HepG2 (cell line): ENCODE measurements around the gene ARFIP2. TPM values are rescaled to one million over a fixed set of nuclear protein-coding genes. Genes with fewer than 3 reads are reported as not detected.

Experiments
- AHR ChIP-seq: IDR thresholded peaks from 2 replicates; pipeline ENCODE4 v1.6.1; 2018; ENCODE audit warnings: missing genetic modification reagents, missing compliant biosample characterization
- BCL6 ChIP-seq: IDR thresholded peaks from 2 replicates; pipeline ENCODE4 v1.6.1; 2016; ENCODE audit warnings: missing genetic modification reagents, missing compliant biosample characterization
- CBX2 ChIP-seq, 2 experiments: fragments of 200-600 bp in 1 of 2; sonication (generic); formaldehyde crosslinking in 1 of 2; IDR thresholded peaks; 2 replicates each; pipeline versions ENCODE4 v1.7.0 to v1.8.1; 2018 to 2022; ENCODE audit warnings: low read depth in 2 of 2, low read length in 1 of 2, mild to moderate bottlenecking in 1 of 2, missing genetic modification reagents in 1 of 2
- GABPB1 ChIP-seq: IDR thresholded peaks from 2 replicates; pipeline ENCODE4 v1.6.1; 2016; ENCODE audit warnings: mild to moderate bottlenecking, missing genetic modification reagents, moderate library complexity, missing compliant biosample characterization
- HNF4A ChIP-seq: sonication (generic); formaldehyde crosslinking; IDR thresholded peaks from 2 replicates; pipeline ENCODE4 v1.4.0; 2020; ENCODE audit warnings: missing genetic modification reagents
- HOXA3 ChIP-seq: sonication (generic); formaldehyde crosslinking; IDR thresholded peaks from 2 replicates; pipeline ENCODE4 v1.5.0; 2020; ENCODE audit warnings: missing genetic modification reagents
- JUND ChIP-seq: sonication (generic); formaldehyde crosslinking; IDR thresholded peaks from 2 replicates; pipeline ENCODE4 v1.8.0; 2022; ENCODE audit warnings: mild to moderate bottlenecking, missing genetic modification reagents
- KDM6A ChIP-seq: IDR thresholded peaks from 2 replicates; pipeline ENCODE4 v1.6.1; 2016; ENCODE audit warnings: low read depth
- LCORL ChIP-seq, 2 experiments: fragments of 450-650 bp in 1 of 2; sonication (generic) in 1 of 2; formaldehyde crosslinking in 1 of 2; IDR thresholded peaks; 2 replicates each; pipeline versions ENCODE4 v1.5.0 to v1.6.1; 2017 to 2020; ENCODE audit warnings: antibody characterized with exemption in 1 of 2, missing genetic modification reagents in 1 of 2
- MXI1 ChIP-seq: IDR thresholded peaks from 3 replicates; pipeline ENCODE4 v1.6.1; 2012; ENCODE audit warnings: low read depth, low read length, inconsistent platforms, borderline replicate concordance
- POGZ ChIP-seq: sonication (generic); formaldehyde crosslinking; IDR thresholded peaks from 2 replicates; pipeline ENCODE4 v1.4.0; 2020; ENCODE audit warnings: mild to moderate bottlenecking, missing genetic modification reagents
- RAD21 ChIP-seq: fragments of 450-650 bp; formaldehyde crosslinking; IDR thresholded peaks from 2 replicates; pipeline ENCODE4 v1.5.0; 2020; ENCODE audit warnings: mild to moderate bottlenecking
- SKI ChIP-seq: fragments of 450-650 bp; IDR thresholded peaks from one replicate; pipeline ENCODE4 v1.6.1; 2018; ENCODE audit warnings: mild to moderate bottlenecking; ENCODE audit not compliant: partially characterized antibody
- SMC3 ChIP-seq: IDR thresholded peaks from 2 replicates; pipeline ENCODE4 v1.6.1; 2011; ENCODE audit warnings: low read length, improper control_type of control experiment
- SNRNP70 ChIP-seq: fragments of 200-400 bp; formaldehyde crosslinking; IDR thresholded peaks from 2 replicates; pipeline ENCODE4 v1.6.1; 2017; ENCODE audit warnings: mild to moderate bottlenecking, low read depth, low read length, moderate library complexity
- ZKSCAN5 ChIP-seq: sonication (generic); formaldehyde crosslinking; IDR thresholded peaks from 2 replicates; pipeline ENCODE4 v1.5.1; 2020; ENCODE audit warnings: mild to moderate bottlenecking, missing genetic modification reagents
- ZNF251 ChIP-seq: sonication (generic); formaldehyde crosslinking; IDR thresholded peaks from 2 replicates; pipeline ENCODE4 v1.9.0; 2021; ENCODE audit warnings: mild to moderate bottlenecking, missing genetic modification reagents
- ZNF274 ChIP-seq: sonication (generic); formaldehyde crosslinking; IDR thresholded peaks from 2 replicates; pipeline ENCODE4 v1.5.1; 2020; ENCODE audit warnings: mild to moderate bottlenecking, missing genetic modification reagents
- ZNF354B ChIP-seq: sonication (generic); formaldehyde crosslinking; IDR thresholded peaks from 2 replicates; pipeline ENCODE4 v1.8.0; 2022; ENCODE audit warnings: mild to moderate bottlenecking, missing genetic modification reagents
- polyA plus RNA-seq, 8 experiments: library from polyadenylated mRNA; depleted of rRNA in 3 of 8; stranded (reverse) in 7 of 8; unstranded in 1 of 8; fragments of >200 nt; fragmentation: Illumina TruSeq in 4 of 8; extraction: Trizol in 4 of 8; gene quantifications; 2 replicates each; pipeline versions ENCODE4 v1.2.1 to v1.2.3, GENCODE V29; 2011 to 2016; ENCODE audit warnings: low read depth in 4 of 8, missing spikeins in 1 of 8, mixed read lengths in 1 of 8; ENCODE audit not compliant: insufficient read depth in 1 of 8
- total RNA-seq, 5 experiments: library from RNA; depleted of rRNA; stranded (reverse); fragments of >200 nt; fragmentation: Illumina TruSeq; extraction: Trizol; gene quantifications; 2 replicates each; pipeline ENCODE4 v1.2.3, GENCODE V29; 2016; ENCODE audit warnings: low read depth in 1 of 5
- TF ChIP-seq, protein P1 (sequence below): sonication (generic); formaldehyde crosslinking; IDR thresholded peaks from 2 replicates; pipeline ENCODE4 v1.5.0; 2020; ENCODE audit warnings: missing genetic modification reagents
- TF ChIP-seq, protein P2 (sequence below): sonication (generic); formaldehyde crosslinking; IDR thresholded peaks from 2 replicates; pipeline ENCODE4 v1.4.0; 2020; ENCODE audit warnings: missing genetic modification reagents
- TF ChIP-seq, protein P3 (sequence below): sonication (generic); formaldehyde crosslinking; IDR thresholded peaks from 2 replicates; pipeline ENCODE4 v1.4.0; 2020; ENCODE audit warnings: missing genetic modification reagents, borderline replicate concordance

ARFIP2 gene
- total and polyA plus RNA-seq, 2 of the 13 experiments (the other 11 are each of a cell fraction or from before 2014, with no cell fraction given): 56.6 to 60.2 TPM

DNA sequence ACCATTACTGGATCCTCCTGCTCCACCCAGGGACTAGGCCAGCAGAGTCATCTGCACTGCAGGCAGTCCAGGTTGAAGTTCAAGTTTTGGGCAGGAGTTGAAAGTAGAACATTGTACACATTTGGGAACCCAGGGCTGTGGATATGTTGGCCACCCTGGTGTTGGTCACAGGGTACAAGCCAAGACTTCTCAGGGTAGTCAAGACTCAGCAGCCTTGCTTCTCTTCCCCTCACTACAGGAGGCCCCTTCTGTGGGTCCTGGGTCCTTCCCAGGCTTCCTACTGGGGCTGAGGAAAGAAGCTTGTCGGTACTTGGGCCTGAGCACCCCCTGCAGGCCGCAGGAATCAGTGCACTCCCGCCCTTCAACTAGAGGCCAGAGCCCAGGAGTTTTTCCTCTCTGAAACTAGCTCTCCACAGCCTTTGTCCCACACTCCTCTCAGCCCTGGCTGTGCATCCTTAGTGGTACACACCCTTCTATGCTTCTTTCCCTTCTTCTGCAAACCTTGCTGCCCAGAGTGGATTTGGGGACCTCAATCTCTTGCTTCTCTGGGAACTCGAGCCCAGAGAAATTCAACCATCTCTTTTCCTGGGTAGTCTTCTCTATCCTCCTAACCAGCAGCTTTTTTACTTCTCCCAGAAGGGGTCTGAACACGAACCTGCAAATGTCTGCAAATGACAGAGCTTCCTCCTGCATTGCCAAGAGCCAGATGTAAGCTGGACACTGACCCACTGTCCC, 37.7 kb downstream of the ARFIP2 start (continued):
- TF ChIP-seq MXI1 (no peak), SNRNP70 (no peak), HNF4A (0 out of 2 replicates have a peak, but pooled peaks have one; percentile 5), SKI (peak; percentile 47), ZNF354B (CRISPR knock-in tag) (no peak), LCORL (IDR thresholded peaks at IDR 0.05) (no peak), LCORL (CRISPR knock-in tag; IDR thresholded peaks at IDR 0.05) (peak; percentile 46; the same call in 1 of the 2 replicates), POGZ (CRISPR knock-in tag) (no peak), ZNF274 (CRISPR knock-in tag) (0 out of 2 replicates have a peak, but pooled peaks have one; percentile 33), BCL6 (CRISPR knock-in tag) (0 out of 2 replicates have a peak, but pooled peaks have one; percentile 25), AHR (CRISPR knock-in tag) (no peak), ZKSCAN5 (CRISPR knock-in tag) (0 out of 2 replicates have a peak, but pooled peaks have one; percentile 69), RAD21 (CRISPR knock-in tag) (0 out of 2 replicates have a peak, but pooled peaks have one; percentile 41), GABPB1 (CRISPR knock-in tag) (no peak), SMC3 (peak; percentile 42; the same call in 1 of the 2 replicates), KDM6A (CRISPR knock-in tag) (no peak), ZNF251 (CRISPR knock-in tag) (no peak), JUND (no peak), CBX2 (IDR thresholded peaks at IDR 0.05; ENCODE audit: low read depth, low read length) (no peak), CBX2 (CRISPR knock-in tag; IDR thresholded peaks at IDR 0.05; ENCODE audit: low read depth) (no peak), HOXA3 (CRISPR knock-in tag) (0 out of 2 replicates have a peak, but pooled peaks have one; percentile 21)
- TF ChIP-seq, protein P1, sequence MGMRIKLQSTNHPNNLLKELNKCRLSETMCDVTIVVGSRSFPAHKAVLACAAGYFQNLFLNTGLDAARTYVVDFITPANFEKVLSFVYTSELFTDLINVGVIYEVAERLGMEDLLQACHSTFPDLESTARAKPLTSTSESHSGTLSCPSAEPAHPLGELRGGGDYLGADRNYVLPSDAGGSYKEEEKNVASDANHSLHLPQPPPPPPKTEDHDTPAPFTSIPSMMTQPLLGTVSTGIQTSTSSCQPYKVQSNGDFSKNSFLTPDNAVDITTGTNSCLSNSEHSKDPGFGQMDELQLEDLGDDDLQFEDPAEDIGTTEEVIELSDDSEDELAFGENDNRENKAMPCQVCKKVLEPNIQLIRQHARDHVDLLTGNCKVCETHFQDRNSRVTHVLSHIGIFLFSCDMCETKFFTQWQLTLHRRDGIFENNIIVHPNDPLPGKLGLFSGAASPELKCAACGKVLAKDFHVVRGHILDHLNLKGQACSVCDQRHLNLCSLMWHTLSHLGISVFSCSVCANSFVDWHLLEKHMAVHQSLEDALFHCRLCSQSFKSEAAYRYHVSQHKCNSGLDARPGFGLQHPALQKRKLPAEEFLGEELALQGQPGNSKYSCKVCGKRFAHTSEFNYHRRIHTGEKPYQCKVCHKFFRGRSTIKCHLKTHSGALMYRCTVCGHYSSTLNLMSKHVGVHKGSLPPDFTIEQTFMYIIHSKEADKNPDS (CRISPR knock-in tag): no peak
- TF ChIP-seq, protein P2, sequence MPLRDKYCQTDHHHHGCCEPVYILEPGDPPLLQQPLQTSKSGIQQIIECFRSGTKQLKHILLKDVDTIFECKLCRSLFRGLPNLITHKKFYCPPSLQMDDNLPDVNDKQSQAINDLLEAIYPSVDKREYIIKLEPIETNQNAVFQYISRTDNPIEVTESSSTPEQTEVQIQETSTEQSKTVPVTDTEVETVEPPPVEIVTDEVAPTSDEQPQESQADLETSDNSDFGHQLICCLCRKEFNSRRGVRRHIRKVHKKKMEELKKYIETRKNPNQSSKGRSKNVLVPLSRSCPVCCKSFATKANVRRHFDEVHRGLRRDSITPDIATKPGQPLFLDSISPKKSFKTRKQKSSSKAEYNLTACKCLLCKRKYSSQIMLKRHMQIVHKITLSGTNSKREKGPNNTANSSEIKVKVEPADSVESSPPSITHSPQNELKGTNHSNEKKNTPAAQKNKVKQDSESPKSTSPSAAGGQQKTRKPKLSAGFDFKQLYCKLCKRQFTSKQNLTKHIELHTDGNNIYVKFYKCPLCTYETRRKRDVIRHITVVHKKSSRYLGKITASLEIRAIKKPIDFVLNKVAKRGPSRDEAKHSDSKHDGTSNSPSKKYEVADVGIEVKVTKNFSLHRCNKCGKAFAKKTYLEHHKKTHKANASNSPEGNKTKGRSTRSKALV (CRISPR knock-in tag): no peak
- TF ChIP-seq, protein P3, sequence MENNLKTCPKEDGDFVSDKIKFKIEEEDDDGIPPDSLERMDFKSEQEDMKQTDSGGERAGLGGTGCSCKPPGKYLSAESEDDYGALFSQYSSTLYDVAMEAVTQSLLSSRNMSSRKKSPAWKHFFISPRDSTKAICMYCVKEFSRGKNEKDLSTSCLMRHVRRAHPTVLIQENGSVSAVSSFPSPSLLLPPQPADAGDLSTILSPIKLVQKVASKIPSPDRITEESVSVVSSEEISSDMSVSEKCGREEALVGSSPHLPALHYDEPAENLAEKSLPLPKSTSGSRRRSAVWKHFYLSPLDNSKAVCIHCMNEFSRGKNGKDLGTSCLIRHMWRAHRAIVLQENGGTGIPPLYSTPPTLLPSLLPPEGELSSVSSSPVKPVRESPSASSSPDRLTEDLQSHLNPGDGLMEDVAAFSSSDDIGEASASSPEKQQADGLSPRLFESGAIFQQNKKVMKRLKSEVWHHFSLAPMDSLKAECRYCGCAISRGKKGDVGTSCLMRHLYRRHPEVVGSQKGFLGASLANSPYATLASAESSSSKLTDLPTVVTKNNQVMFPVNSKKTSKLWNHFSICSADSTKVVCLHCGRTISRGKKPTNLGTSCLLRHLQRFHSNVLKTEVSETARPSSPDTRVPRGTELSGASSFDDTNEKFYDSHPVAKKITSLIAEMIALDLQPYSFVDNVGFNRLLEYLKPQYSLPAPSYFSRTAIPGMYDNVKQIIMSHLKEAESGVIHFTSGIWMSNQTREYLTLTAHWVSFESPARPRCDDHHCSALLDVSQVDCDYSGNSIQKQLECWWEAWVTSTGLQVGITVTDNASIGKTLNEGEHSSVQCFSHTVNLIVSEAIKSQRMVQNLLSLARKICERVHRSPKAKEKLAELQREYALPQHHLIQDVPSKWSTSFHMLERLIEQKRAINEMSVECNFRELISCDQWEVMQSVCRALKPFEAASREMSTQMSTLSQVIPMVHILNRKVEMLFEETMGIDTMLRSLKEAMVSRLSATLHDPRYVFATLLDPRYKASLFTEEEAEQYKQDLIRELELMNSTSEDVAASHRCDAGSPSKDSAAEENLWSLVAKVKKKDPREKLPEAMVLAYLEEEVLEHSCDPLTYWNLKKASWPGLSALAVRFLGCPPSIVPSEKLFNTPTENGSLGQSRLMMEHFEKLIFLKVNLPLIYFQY (CRISPR knock-in tag): 0 out of 2 replicates have a peak, but pooled peaks have one; percentile 43
